Measurements from ENCODE around the gene N4BP3. TPM values are rescaled to one million over a fixed set of nuclear protein-coding genes. Genes with fewer than 3 reads are reported as not detected.
A peak's percentile ranks its signal among the peaks of the same experiment; 100 is the strongest.

The N4BP3 gene
- total RNA-seq, 1 donor from 2014 or later = 0.32 TPM

DNA sequence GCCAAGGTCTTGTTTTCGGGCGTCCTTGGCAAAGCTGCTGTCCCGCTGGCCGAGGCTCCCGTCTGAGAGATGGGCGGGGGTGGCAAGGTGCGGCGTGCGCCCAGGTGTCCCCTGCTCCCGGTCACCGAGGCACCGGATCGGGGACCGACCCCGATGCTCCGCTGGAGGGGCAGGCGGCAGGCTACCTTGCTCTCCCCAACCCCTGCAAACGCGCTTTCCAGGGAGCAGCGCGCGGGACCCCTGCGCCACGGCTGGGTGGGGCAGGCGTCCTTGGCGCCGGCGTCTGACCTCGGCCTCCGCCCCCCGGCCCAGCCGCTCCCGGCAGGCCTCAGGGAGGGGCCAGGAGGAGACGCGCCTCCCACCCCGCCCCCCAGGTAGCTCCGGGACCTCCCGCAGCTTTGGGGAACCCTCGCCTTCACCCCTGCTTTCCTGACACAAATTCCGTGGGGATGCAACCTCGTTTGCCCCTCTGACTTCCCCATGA lies 551 bp downstream of the N4BP3 start:
- H3K27ac Mint-ChIP-seq (ENCODE audit: unreplicated experiment) = no peak overlapping the region
- H3K27me3 Mint-ChIP-seq (ENCODE audit: low read depth) = peaks cover 20% of the 10 kb centered on the region
- no peak for DNase-seq (ENCODE audit: low spot score)
- no peaks in the 10 kb centered on the region for H3K9me3 Mint-ChIP-seq (ENCODE audit: low read depth)
- peak overlapping the region; percentile 82 for H3K4me3 Mint-ChIP-seq (ENCODE audit: unreplicated experiment)
- TF ChIP-seq CTCF (IDR thresholded peaks at IDR 0.05) = no peak
- H3K4me1 Mint-ChIP-seq (ENCODE audit: low read depth) = peaks cover 18% of the 10 kb centered on the region
- no peaks in the 10 kb centered on the region for H3K36me3 Mint-ChIP-seq (ENCODE audit: low read depth)

- H3K27ac Mint-ChIP-seq (ENCODE audit: unreplicated experiment) = no peak overlapping the region
- DNase-seq (ENCODE audit: low spot score) = no peak
- peak overlapping the region; percentile 82 for H3K4me3 Mint-ChIP-seq (ENCODE audit: unreplicated experiment)
- TF ChIP-seq CTCF (IDR thresholded peaks at IDR 0.05) = no peak
- peaks cover 20% of the 10 kb centered on the region for H3K27me3 Mint-ChIP-seq (ENCODE audit: low read depth)
- H3K36me3 Mint-ChIP-seq (ENCODE audit: low read depth) = no peaks in the 10 kb centered on the region
- no peaks in the 10 kb centered on the region for H3K9me3 Mint-ChIP-seq (ENCODE audit: low read depth)
- peaks cover 14% of the 10 kb centered on the region for H3K4me1 Mint-ChIP-seq (ENCODE audit: low read depth)
Observed at GRCh38 chr5:178114325-178115135, 1.2 kb downstream of the N4BP3 start.

DNA sequence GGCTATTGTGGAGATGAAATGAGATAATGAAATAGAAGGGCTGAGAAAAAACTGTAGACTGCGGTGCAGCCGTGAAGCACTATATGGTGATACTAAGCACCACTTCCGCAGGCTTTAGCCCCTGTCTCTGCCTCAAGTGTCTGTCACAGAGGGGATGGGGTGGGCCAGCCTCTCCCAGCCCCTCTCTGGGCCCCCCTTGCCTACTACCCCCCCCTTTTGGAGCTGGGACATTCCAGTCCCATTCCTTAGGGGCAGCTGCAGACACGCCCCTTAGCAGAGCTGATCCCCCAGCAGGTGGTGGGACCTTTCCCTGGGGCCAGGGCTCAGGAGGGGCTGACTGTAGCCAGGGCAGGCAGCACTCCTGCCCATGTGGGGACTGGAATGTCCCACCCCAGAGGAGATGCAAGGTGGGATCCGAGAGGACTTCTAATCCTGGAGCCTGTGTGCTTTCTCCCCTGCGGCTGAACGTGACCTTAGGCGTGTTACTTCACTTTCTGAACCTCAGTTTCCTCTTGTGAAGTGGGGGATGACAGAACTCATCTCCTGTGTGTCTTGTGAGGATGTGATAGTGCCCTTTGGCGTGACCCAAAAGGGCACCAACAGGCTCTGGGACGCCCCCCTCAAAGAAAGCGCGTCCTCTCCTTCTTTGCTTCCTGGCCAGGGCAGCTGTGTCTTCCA lies 1.9 kb downstream of the N4BP3 start:
- H3K27ac Mint-ChIP-seq (ENCODE audit: unreplicated experiment) = no peak overlapping the region

DNA sequence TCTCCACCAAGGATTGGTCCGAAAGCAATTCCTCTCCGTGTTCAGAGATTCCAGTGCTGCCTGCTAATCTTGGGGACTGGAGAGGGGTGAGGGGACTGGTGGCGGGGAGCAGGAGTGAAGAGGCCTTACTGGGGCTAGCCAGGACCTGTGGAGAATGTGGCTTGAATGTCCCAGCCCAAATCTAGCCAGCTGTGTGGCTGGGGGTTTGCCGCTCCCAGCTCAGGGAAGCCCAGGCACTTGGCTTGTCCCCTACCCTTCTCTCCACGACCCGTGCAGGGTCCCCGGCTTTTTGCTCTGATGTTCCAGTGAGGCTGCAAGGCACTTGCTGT lies 2.4 kb downstream of the N4BP3 start:
- Mint-ChIP-seq H3K9me3 (ENCODE audit: low read depth) (no peaks in the 10 kb centered on the region), H3K27ac (ENCODE audit: unreplicated experiment) (no peak overlapping the region), H3K4me3 (ENCODE audit: unreplicated experiment) (no peak overlapping the region), H3K36me3 (ENCODE audit: low read depth) (no peaks in the 10 kb centered on the region), H3K4me1 (ENCODE audit: low read depth) (peaks cover 14% of the 10 kb centered on the region), H3K27me3 (ENCODE audit: low read depth) (peaks cover 20% of the 10 kb centered on the region)
- no peak for DNase-seq (ENCODE audit: low spot score)
- TF ChIP-seq CTCF (IDR thresholded peaks at IDR 0.05) = no peak

More for the DNA sequence above, 1.9 kb downstream of the N4BP3 start:
- TF ChIP-seq CTCF (IDR thresholded peaks at IDR 0.05) = no peak
- Mint-ChIP-seq H3K27me3 (ENCODE audit: low read depth) (peaks cover 20% of the 10 kb centered on the region), H3K4me3 (ENCODE audit: unreplicated experiment) (peak overlapping the region; percentile 9), H3K9me3 (ENCODE audit: low read depth) (no peaks in the 10 kb centered on the region), H3K36me3 (ENCODE audit: low read depth) (no peaks in the 10 kb centered on the region), H3K4me1 (ENCODE audit: low read depth) (peaks cover 14% of the 10 kb centered on the region)
- DNase-seq (ENCODE audit: low spot score) = no peak

DNA sequence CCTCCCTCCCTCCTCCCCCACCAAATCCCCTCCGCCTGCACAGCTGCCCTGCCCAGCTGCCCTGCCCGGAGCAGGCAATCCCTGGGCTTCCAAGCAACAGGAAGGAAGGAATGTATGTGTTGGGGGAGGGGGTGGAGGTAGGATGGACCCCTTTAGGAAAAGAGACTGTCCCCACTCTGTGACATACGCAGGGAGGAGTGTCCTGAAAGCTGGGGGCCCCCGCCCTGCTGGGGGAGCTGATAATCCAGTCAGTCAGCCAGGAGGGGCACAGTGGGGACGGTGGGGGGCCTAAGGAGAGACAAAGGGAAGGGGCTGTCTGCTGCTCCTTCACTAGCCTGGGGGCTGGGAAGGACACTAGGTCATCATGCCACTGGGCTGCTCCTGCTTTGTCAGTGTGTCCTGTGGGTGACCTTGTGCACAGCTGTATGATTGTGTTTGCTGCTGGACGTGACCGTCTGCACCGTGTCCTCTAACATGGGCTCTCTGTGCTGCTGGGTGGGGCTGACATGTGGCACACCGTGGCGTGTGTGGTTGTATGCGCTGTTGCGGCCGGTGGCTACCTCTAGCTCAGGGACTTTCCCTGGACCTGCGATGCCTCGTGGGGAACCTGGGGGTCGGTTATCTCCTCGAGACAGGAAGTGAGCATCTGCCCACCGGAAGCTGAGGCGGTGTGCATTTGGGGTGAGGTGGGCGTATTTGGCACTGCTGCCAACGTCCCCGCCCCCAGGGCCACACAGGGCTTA lies 3.0 kb downstream of the N4BP3 start:
- Mint-ChIP-seq H3K36me3 (ENCODE audit: low read depth) (no peaks in the 10 kb centered on the region), H3K27ac (ENCODE audit: unreplicated experiment) (no peak overlapping the region), H3K4me1 (ENCODE audit: low read depth) (peaks cover 14% of the 10 kb centered on the region), H3K27me3 (ENCODE audit: low read depth) (peaks cover 20% of the 10 kb centered on the region), H3K9me3 (ENCODE audit: low read depth) (no peaks in the 10 kb centered on the region), H3K4me3 (ENCODE audit: unreplicated experiment) (no peak overlapping the region)
- no peak for TF ChIP-seq CTCF (IDR thresholded peaks at IDR 0.05)
- no peak for DNase-seq (ENCODE audit: low spot score)
